Tibial artery (tissue), 4 donors: ENCODE measurements around the gene PDE3B.
A peak's percentile ranks its signal among the peaks of the same experiment; 100 is the strongest.

ENCODE experiments used
- DNase-seq, 2 donors: peaks; one replicate each; pipeline ENCODE4 v3.0.0-alpha.2; 2019
- H3K27ac ChIP-seq, 2 donors: fragments of 200-600 bp; sonication (generic) in 1 of 2; 1 replicate in 1 of 2; 2 replicates in 1 of 2; pipeline ENCODE4 v1.5.1; 2018 to 2019; ENCODE audit warnings: mild to moderate bottlenecking in 1 of 2
- H3K27me3 ChIP-seq, 2 donors: fragments of 200-600 bp; sonication (generic) in 1 of 2; one replicate each; pipeline versions ENCODE4 v1.5.1 to v1.6.0; 2016 to 2019
- H3K36me3 ChIP-seq, 3 donors: fragments of 200-600 bp; sonication (generic) in 2 of 3; one replicate each; pipeline ENCODE4 v1.5.1; 2016 to 2019; ENCODE audit warnings: mild to moderate bottlenecking in 2 of 3
- H3K4me1 ChIP-seq, 4 donors: fragments of 200-600 bp; sonication (generic) in 2 of 4; 1 replicate in 3 of 4; 2 replicates in 1 of 4; pipeline ENCODE4 v1.5.1; 2016 to 2019
- H3K4me3 ChIP-seq, 2 donors: fragments of 200-600 bp; sonication (generic) in 1 of 2; 1 replicate in 1 of 2; 2 replicates in 1 of 2; pipeline ENCODE4 v1.5.1; 2018 to 2019; ENCODE audit warnings: mild to moderate bottlenecking in 2 of 2
- H3K9me3 ChIP-seq, 3 donors: fragments of 200-600 bp; sonication (generic) in 1 of 3; one replicate each; pipeline ENCODE4 v1.5.1; 2016 to 2019
- intact Hi-C: fragments of 100-400 bp; cut with DNase I; formaldehyde crosslinking; loops from one replicate; pipeline ENCODE4 v1.15.0; 2023; ENCODE audit warnings: low total_unique reads
- TF ChIP-seq, protein P1 (sequence below), 2 experiments: fragments of 200-600 bp in 1 of 2; fragments of 450-650 bp in 1 of 2; IDR thresholded peaks; one replicate each; pipeline ENCODE4 v1.5.1; 2017 to 2019; ENCODE audit warnings: antibody characterized with exemption in 2 of 2, mild to moderate bottlenecking in 1 of 2, moderate library complexity in 1 of 2

PDE3B gene

GRCh38 chr11:14898906-14899305, 255.3 kb downstream of the PDE3B start:
- H3K4me1 ChIP-seq, result no peaks in the 10 kb centered on the region
- TF ChIP-seq, protein P1, sequence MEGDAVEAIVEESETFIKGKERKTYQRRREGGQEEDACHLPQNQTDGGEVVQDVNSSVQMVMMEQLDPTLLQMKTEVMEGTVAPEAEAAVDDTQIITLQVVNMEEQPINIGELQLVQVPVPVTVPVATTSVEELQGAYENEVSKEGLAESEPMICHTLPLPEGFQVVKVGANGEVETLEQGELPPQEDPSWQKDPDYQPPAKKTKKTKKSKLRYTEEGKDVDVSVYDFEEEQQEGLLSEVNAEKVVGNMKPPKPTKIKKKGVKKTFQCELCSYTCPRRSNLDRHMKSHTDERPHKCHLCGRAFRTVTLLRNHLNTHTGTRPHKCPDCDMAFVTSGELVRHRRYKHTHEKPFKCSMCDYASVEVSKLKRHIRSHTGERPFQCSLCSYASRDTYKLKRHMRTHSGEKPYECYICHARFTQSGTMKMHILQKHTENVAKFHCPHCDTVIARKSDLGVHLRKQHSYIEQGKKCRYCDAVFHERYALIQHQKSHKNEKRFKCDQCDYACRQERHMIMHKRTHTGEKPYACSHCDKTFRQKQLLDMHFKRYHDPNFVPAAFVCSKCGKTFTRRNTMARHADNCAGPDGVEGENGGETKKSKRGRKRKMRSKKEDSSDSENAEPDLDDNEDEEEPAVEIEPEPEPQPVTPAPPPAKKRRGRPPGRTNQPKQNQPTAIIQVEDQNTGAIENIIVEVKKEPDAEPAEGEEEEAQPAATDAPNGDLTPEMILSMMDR (IDR thresholded peaks at IDR 0.05), result no peak
- H3K9me3 ChIP-seq, result no peaks in the 10 kb centered on the region
- H3K27ac ChIP-seq, result no peak overlapping the region
- H3K27me3 ChIP-seq, result no peaks in the 10 kb centered on the region
- no peak for DNase-seq
- intact Hi-C loops, result loop anchor here (5.0 kb wide), 1 partner anchor 377 kb away; the partner anchor contains the start of gene PSMA1
- H3K4me3 ChIP-seq, result no peak overlapping the region
- H3K36me3 ChIP-seq, result no peaks in the 10 kb centered on the region

- Histone ChIP-seq H3K27me3 (no peaks in the 10 kb centered on the region), H3K9me3 (no peaks in the 10 kb centered on the region), H3K36me3 (no peaks in the 10 kb centered on the region), H3K27ac (no peak overlapping the region), H3K4me1 (peaks cover 0 to 14% (median 14%) of the 10 kb centered on the region in 4 donors), H3K4me3 (no peak overlapping the region)
- no peak for DNase-seq
- TF ChIP-seq, protein P1 (IDR thresholded peaks at IDR 0.05), result no peak
- intact Hi-C loops, result no loop called here
These were observed 259.2 kb downstream of the PDE3B start for GRCh38 chr11:14902650-14903350.

DNA sequence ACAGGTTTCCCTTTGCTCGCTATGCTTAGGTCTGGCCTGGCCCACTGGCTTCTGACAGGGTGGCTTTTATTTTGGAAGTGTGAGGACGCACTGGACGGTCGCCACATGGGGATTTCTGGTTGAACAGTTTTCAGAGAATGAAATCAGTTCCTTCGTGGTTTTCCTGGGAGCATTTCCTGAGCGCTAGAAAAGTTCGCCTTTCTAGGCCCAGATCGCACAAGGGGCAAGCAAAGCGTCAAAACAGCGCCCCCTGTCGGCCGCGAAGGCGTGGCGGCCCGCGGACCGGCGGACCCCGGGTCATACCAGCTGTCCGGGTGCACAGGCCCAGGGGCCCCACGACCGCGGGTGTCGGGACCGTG, 261.1 kb downstream of the PDE3B start:
- peaks cover 0 to 14% (median 14%) of the 10 kb centered on the region in 4 donors for H3K4me1 ChIP-seq
- H3K27ac ChIP-seq, result peak overlapping the region in 1 of 2 donors; percentile 13
- no peaks in the 10 kb centered on the region for H3K27me3 ChIP-seq
- no peaks in the 10 kb centered on the region for H3K36me3 ChIP-seq
- peak overlapping the region; percentile 46 to 64 for H3K4me3 ChIP-seq
- no peaks in the 10 kb centered on the region for H3K9me3 ChIP-seq
- TF ChIP-seq, protein P1 (IDR thresholded peaks at IDR 0.05), result peak; percentile 83 to 89
- peak; percentile 64 to 86 for DNase-seq
- intact Hi-C loops, result loop anchor here (5.0 kb wide), 1 partner anchor 168 kb away; the partner anchor contains the start of gene CALCB

DNA sequence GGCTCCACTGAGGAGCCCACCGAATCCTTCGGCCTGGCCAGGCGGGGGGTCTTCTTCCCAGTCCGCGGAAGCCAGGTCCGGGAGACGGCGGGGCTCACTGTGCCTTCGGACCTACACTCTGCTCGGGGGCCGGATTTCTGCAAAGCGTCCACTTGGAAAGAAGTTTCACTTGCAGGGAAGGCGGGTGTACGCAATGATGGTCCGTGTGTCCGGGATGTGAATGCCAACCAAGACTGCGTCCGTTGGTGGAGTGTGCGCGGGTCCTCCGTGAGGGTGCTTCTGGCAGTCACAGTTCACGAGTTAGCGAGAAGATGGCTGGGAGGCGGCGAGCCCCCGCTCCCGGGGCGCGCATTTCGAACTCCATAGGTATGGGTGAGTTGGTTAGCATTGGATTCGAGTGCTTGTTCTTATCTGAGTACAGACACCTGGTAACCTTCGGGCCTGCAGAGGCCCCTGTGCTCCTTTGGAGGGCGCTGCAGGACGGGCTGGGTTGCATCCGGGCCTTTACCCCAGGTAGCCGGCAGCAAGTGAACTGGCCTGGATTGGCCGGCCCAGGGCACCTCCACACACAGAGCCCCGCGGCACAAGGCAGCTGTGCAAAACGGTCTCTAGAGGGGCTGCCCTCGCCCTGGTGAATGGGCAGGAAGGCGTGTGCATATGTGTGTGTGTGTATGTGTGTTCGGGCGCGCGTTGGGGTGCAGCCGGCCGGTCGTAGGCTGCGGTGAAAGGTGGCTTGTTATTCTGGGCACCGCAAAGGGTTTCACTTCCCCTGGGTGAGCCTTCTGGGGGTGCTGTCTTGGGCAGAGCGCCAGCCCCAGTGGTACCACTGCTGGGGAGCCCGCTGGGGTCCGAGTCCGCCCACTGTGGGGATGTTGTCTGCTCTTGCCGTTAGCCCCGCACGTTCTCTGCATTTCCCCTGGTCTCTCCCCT, 261.8 kb downstream of the PDE3B start:
- intact Hi-C loops, result loop anchor here (5.0 kb wide), 1 partner anchor 167 kb away; the partner anchor contains the start of gene CALCB
- peak overlapping the region in 1 of 2 donors; percentile 13 for H3K27ac ChIP-seq
- H3K27me3 ChIP-seq, result peaks cover 0 to under 1% of the 10 kb centered on the region in 2 donors
- H3K9me3 ChIP-seq, result no peaks in the 10 kb centered on the region
- peaks cover 0 to 14% (median 14%) of the 10 kb centered on the region in 4 donors for H3K4me1 ChIP-seq
- no peaks in the 10 kb centered on the region for H3K36me3 ChIP-seq
- H3K4me3 ChIP-seq, result peak overlapping the region; percentile 46 to 64
- TF ChIP-seq, protein P1 (IDR thresholded peaks at IDR 0.05), result no peak
- DNase-seq, result peak; percentile 25 to 71

DNA sequence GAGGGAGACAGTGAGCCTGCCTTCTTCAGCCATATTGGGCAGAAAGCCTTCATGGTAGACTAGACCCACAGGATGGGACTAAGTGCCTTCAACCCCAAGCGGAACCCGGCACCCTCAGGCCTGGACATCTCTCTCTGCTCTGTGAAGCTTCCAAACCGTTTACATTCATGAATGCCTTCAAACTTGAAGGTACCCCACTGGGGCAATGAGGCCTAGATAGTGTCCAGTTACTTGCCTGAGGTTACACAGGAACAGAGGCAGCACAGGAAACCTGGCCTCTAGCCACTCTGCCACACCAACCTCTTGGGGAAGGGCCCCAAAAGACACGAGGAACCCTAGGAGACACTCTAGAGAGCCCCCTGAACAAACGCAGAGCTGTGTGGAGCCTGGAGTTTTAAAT, 263.0 kb downstream of the PDE3B start:
- no peaks in the 10 kb centered on the region for H3K9me3 ChIP-seq
- H3K36me3 ChIP-seq, result no peaks in the 10 kb centered on the region
- peaks cover 0 to 3% of the 10 kb centered on the region in 2 donors for H3K27me3 ChIP-seq
- intact Hi-C loops, result loop anchor here (5.0 kb wide), 1 partner anchor 166 kb away; the partner anchor contains the start of gene CALCB
- H3K4me3 ChIP-seq, result no peak overlapping the region
- no peak for DNase-seq
- peaks cover 0 to 14% (median 14%) of the 10 kb centered on the region in 4 donors for H3K4me1 ChIP-seq
- H3K27ac ChIP-seq, result no peak overlapping the region
- TF ChIP-seq, protein P1 (IDR thresholded peaks at IDR 0.05), result no peak
